Embryonic facial prominence (tissue), 1 donor: Measurements from ENCODE around the gene E2F7.

Source experiments
- DNase-seq: peaks from one replicate; pipeline ENCODE4 v3.0.0-alpha.2; 2016; ENCODE audit errors: extremely low spot score

Gene E2F7

GRCh38 chr12:77062846-77063461 lies 2.4 kb downstream of the E2F7 start:
- no peak for DNase-seq

GRCh38 chr12:77062396-77062795 lies 3.0 kb downstream of the E2F7 start:
- DNase-seq, result no peak

- DNase-seq, result no peak
Observed at GRCh38 chr12:77060883-77061240, 4.5 kb downstream of the E2F7 start.

- no peak for DNase-seq
Observed at GRCh38 chr12:77060136-77060882, 5.1 kb downstream of the E2F7 start.

GRCh38 chr12:77058740-77059139 lies 6.6 kb downstream of the E2F7 start:
- no peak for DNase-seq

GRCh38 chr12:77054851-77055250 lies 10.5 kb downstream of the E2F7 start:
- no peak for DNase-seq

GRCh38 chr12:77053259-77053658 lies 12.1 kb downstream of the E2F7 start:
- DNase-seq, result no peak

- DNase-seq, result no peak
Observed at GRCh38 chr12:77049767-77050353, 15.5 kb downstream of the E2F7 start.

- DNase-seq, result no peak
Observed at GRCh38 chr12:77047341-77048109, 17.8 kb downstream of the E2F7 start.

GRCh38 chr12:77046468-77046867 lies 18.9 kb downstream of the E2F7 start:
- no peak for DNase-seq

GRCh38 chr12:77045183-77045582 lies 20.2 kb downstream of the E2F7 start:
- DNase-seq, result no peak

GRCh38 chr12:77044721-77045120 lies 20.6 kb downstream of the E2F7 start:
- DNase-seq, result no peak

GRCh38 chr12:77042833-77043232 lies 22.5 kb downstream of the E2F7 start:
- DNase-seq, result no peak

GRCh38 chr12:77040231-77040630 lies 25.1 kb downstream of the E2F7 start:
- DNase-seq, result no peak

GRCh38 chr12:77035226-77035625 lies 30.1 kb downstream of the E2F7 start:
- DNase-seq, result no peak

- DNase-seq, result no peak
Observed at GRCh38 chr12:77033658-77034536, 31.5 kb downstream of the E2F7 start.

GRCh38 chr12:77032406-77032805 lies 33.0 kb downstream of the E2F7 start:
- no peak for DNase-seq

GRCh38 chr12:77031745-77032144 lies 33.6 kb downstream of the E2F7 start:
- no peak for DNase-seq

- no peak for DNase-seq
Observed at GRCh38 chr12:77025782-77026314, 39.5 kb downstream of the E2F7 start.

GRCh38 chr12:77023501-77023900 lies 41.9 kb downstream of the E2F7 start:
- no peak for DNase-seq

GRCh38 chr12:77019920-77020319 lies 45.4 kb downstream of the E2F7 start:
- DNase-seq, result no peak
